ENCODE results near the gene C20orf144. TPM values are rescaled to one million over a fixed set of nuclear protein-coding genes. Genes with fewer than 3 reads are reported as not detected.

Gene C20orf144
- total RNA-seq, 1 experiment from 2014 or later, result not detected

- no peak for TF ChIP-seq TCF7L2 (IDR thresholded peaks at IDR 0.05; ENCODE audit: low read depth, low read length)
- TF ChIP-seq POLR2AphosphoS5 (IDR thresholded peaks at IDR 0.05; ENCODE audit: low read depth, low read length), result no peak
- TF ChIP-seq CTCF (IDR thresholded peaks at IDR 0.05), result no peak
- TF ChIP-seq SIN3A (IDR thresholded peaks at IDR 0.05; ENCODE audit: borderline replicate concordance, insufficient read depth, low read depth, low read length), result no peak
- TF ChIP-seq REST (IDR thresholded peaks at IDR 0.05; ENCODE audit: insufficient read depth in 1 of 2, low read depth in 2 of 2, low read length in 1 of 2), result no peak
- no peaks in the 10 kb centered on the region for H3K27me3 ChIP-seq (ENCODE audit: control insufficient read depth, insufficient read depth, low read length)
- no peak overlapping the region for H3K4me3 ChIP-seq (ENCODE audit: low read depth in 2 of 2, low read length in 2 of 2)
- H3K9me3 ChIP-seq (ENCODE audit: control insufficient read depth, insufficient read depth, low read depth, low read length), result no peaks in the 10 kb centered on the region
- CTCF ChIA-PET, result interaction anchor here (0.6 kb wide), 1 partner anchor 147 kb away, joined by 3 read pairs; no protein-coding TSS in a partner anchor
- ATAC-seq, result no peak
- BruUV-seq (replicated peaks), result no TSS peak
- no peak for DNase-seq (ENCODE audit: low read depth, low spot score)
- peaks cover 14% of the 10 kb centered on the region for H3K4me1 ChIP-seq (ENCODE audit: control insufficient read depth, insufficient read depth, low read length)
- intact Hi-C loops (cut with micrococcal nuclease; ENCODE audit: unreplicated experiment) (no loop called here), in situ Hi-C loops (cut with HindIII; ENCODE audit: low pct_unique_long_range_greater_than_20kb, low sequenced_read_pairs) (no loop called here)
- H3K27ac ChIP-seq (ENCODE audit: low read length), result no peak overlapping the region
- POLR2A ChIA-PET, result no interaction called here
- no peaks in the 10 kb centered on the region for H3K36me3 ChIP-seq (ENCODE audit: control insufficient read depth, insufficient read depth, low read length)
Observed at GRCh38 chr20:33660685-33661058, 1.5 kb upstream of the C20orf144 start.

GRCh38 chr20:33663161-33664084 lies 1.3 kb downstream of the C20orf144 start:
- H3K9me3 ChIP-seq (ENCODE audit: control insufficient read depth, insufficient read depth, low read depth, low read length), result no peaks in the 10 kb centered on the region
- ATAC-seq (peak; percentile 90), DNase-seq (ENCODE audit: low read depth, low spot score) (no peak)
- POLR2A ChIA-PET, result no interaction called here
- CTCF ChIA-PET, result interaction anchor here (0.5 kb wide), 1 partner anchor 148 kb away, joined by 4 read pairs; no protein-coding TSS in a partner anchor
- H3K4me1 ChIP-seq (ENCODE audit: control insufficient read depth, insufficient read depth, low read length), result peaks cover 14% of the 10 kb centered on the region
- peak overlapping the region; percentile 92 for H3K27ac ChIP-seq (ENCODE audit: low read length)
- in situ Hi-C loops (cut with HindIII; ENCODE audit: low pct_unique_long_range_greater_than_20kb, low sequenced_read_pairs), result no loop called here
- no TSS peak for BruUV-seq (replicated peaks)
- H3K27me3 ChIP-seq (ENCODE audit: control insufficient read depth, insufficient read depth, low read length), result no peaks in the 10 kb centered on the region
- intact Hi-C loops (cut with micrococcal nuclease; ENCODE audit: unreplicated experiment), result no loop called here
- TF ChIP-seq SIN3A (IDR thresholded peaks at IDR 0.05; ENCODE audit: borderline replicate concordance, insufficient read depth, low read depth, low read length), result peak; percentile 84; the same call in 1 of the 2 replicates
- TF ChIP-seq POLR2AphosphoS5 (IDR thresholded peaks at IDR 0.05; ENCODE audit: low read depth, low read length), result peak; percentile 81
- TF ChIP-seq REST (IDR thresholded peaks at IDR 0.05; ENCODE audit: insufficient read depth in 1 of 2, low read depth in 2 of 2, low read length in 1 of 2), result no peak
- TF ChIP-seq TCF7L2 (IDR thresholded peaks at IDR 0.05; ENCODE audit: low read depth, low read length), result peak; percentile 83
- TF ChIP-seq CTCF (IDR thresholded peaks at IDR 0.05), result no peak
- H3K36me3 ChIP-seq (ENCODE audit: control insufficient read depth, insufficient read depth, low read length), result no peaks in the 10 kb centered on the region
- peak overlapping the region; percentile 67 to 78 for H3K4me3 ChIP-seq (ENCODE audit: low read depth in 2 of 2, low read length in 2 of 2)
